Stimulated activated naive CD8-positive, alpha-beta T cell treated with anti-CD3 and anti-CD28 coated beads, Interleukin-15, Interleukin-2, amounts not matched to agents 100 U/mL and 50 U/mL, for 24 hours (primary cell): ENCODE data around the gene HBZ.
"Not testable (repeated sequence)": the region's sequence is repeated elsewhere in the genome, so short reads cannot be mapped to it uniquely, and the experiment has no call there.

Experiments
- ATAC-seq: fragments of 150-1000 bp; cut with Tn5 transposase; one replicate; pipeline ENCODE4 v1.10.0; 2021
- DNase-seq: peaks from one replicate; pipeline ENCODE4 v3.0.0; 2021

Gene HBZ

DNA sequence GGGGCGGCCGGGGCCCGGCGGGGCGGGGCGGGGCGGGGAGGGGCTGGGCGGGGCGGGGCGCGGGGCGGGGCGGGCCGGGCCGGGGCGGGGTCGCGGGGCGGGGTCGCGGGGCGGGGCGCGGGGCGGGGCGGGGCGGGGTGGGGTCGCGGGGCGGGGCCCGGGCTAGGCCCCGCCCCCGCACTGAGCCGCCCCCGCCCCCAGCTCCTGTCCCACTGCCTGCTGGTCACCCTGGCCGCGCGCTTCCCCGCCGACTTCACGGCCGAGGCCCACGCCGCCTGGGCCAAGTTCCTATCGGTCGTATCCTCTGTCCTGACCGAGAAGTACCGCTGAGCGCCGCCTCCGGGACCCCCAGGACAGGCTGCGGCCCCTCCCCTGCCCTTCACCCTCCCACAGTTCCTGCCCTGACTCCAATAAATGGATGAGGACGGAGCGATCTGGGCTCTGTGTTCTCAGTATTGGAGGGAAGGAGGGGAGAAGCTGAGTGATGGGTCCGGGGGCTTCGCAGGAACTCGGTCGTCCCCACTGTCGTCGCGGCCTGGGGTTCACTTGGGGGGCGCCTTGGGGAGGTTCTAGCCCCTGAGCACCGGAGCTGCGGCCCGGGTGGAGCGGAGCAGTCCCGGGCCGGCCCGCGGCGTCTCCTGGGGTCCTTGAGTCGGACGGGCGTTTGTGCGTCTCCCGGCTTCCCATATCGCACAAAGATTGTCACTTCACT, 12.5 kb downstream of the HBZ start:
- DNase-seq (no peak), ATAC-seq (no peak)

DNA sequence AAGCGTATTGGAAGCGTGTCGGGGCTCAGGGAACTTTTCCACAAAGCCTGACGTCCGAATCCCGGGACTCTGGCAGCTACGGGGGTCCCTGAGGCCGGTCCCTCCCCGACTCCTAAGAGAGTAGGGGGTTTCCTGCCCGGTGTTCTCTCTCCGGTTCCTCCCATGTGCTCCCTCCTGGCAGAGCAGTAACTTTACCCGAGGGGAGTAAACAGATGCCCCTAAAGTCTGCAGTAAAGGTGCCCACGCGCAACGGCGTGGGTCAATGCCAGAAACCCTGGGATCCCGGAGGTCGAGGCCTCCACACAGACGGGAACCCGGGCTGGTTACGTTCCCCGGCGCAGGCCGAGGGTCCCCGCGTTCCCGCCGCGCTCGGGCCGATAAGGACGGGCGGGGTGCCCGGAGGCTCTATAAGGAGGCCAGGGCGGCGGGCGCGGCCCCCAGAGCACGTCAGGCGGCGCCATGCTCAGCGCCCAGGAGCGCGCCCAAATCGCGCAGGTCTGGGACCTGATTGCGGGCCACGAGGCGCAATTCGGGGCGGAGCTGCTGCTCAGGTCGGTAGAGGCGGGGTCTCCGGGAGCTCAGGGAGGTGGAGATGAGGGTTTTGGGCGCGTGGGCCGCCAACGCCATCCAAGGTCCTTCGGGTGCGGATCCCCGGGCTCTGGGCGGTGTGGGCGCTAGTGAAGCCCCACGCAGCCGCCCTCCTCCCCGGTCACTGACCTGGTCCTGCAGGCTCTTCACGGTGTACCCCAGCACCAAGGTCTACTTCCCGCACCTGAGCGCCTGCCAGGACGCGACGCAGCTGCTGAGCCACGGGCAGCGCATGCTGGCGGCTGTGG, 13.3 kb downstream of the HBZ start, which contains the start of gene HBM:
HBM (plus strand) TSS at position 440 of the 836 bp plus-strand sequence; CDS start at position 460, 20 bp downstream.
- DNase-seq (no peak), ATAC-seq (peak; percentile 14)

DNA sequence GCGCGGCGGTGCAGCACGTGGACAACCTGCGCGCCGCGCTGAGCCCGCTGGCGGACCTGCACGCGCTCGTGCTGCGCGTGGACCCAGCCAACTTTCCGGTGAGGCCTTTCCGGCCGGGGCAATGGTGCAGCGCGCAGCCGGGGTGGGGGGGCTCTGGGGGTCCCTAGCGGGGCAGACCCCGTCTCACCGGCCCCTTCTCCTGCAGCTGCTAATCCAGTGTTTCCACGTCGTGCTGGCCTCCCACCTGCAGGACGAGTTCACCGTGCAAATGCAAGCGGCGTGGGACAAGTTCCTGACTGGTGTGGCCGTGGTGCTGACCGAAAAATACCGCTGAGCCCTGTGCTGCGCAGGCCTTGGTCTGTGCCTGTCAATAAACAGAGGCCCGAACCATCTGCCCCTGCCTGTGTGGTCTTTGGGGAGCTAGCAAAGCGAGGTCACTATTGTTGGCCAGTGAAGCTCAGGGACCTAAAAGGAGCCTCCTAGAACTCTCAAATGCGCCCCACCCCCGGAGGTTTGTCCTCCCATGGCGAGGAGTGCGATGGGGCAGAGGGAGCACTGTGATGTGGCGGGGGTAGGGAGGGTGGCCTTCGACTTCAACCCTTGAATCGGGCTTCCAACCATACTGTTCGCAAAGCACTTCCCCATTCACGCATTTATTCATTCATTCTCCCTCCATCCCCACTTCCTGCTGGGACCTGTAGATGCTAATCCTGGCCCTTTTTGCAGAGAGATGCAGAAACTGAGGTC, 14.1 kb downstream of the HBZ start:
- DNase-seq: no peak
- ATAC-seq: no peak

DNA sequence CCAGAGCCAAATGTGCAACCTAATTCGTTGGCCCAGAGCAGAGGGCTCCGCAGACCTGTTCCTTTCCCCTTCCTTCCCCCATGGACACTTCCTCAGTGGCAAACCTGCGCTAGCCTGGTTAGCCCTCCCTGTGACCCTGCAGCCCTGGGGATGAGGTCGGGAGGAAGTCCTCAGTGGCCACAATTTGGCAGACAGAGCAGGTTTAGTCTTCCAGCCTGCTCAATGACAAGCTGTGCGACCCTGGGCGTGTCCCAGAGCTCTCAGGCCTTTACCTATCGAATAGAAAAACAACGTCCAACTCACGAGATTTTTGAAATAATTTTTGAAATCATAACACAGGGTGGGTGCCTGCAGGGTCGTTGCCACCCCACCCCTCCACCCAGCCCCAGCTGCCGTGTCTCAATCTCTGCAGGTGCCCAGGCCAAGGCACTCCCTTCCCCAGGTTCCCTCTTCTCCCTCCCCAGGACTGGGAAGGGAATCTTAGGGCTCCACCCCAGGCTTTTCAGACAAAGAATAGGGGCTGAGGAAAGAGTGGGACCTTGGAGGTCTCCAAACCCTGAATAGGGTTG, 14.8 kb downstream of the HBZ start:
- DNase-seq (no peak), ATAC-seq (no peak)

- DNase-seq: no peak
- no peak for ATAC-seq
These were observed 16.0 kb downstream of the HBZ start for GRCh38 chr16:168424-168823.

DNA sequence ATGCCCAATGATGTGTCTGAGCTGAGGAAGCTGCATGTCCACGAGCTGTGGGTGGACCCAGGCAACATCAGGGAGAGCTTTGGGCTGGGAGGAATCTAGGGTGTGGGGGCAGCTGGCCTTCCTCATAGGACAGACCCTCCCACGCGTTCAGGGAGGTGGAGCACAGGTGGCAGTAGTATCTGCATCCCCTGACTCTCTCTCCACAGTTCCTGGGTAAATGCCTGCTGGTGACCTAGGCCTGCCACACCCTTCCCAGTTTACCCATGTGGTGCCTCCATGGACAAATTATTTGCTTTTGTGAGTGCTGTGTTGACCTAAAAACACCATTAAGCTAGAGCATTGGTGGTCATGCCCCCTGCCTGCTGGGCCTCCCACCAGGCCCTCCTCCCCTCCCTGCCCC, 16.6 kb downstream of the HBZ start:
- no peak for ATAC-seq
- DNase-seq: no peak

- not testable (repeated sequence) for ATAC-seq, DNase-seq
These were observed 17.7 kb downstream of the HBZ start for GRCh38 chr16:170088-170507.

DNA sequence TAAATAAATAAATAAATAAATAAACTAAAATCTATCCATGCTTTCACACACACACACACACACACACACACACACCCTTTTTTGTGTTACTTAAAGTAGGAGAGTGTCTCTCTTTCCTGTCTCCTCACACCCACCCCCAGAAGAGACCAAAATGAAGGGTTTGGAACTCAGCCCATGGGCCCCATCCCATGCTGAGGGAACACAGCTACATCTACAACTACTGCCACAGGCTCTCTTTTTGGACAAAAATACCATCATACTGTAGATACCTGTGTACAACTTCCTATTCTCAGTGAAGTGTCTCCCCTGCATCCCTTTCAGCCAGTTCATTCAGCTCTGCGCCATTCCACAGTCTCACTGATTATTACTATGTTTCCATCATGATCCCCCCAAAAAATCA, 18.3 kb downstream of the HBZ start:
- DNase-seq: no peak
- ATAC-seq: no peak

DNA sequence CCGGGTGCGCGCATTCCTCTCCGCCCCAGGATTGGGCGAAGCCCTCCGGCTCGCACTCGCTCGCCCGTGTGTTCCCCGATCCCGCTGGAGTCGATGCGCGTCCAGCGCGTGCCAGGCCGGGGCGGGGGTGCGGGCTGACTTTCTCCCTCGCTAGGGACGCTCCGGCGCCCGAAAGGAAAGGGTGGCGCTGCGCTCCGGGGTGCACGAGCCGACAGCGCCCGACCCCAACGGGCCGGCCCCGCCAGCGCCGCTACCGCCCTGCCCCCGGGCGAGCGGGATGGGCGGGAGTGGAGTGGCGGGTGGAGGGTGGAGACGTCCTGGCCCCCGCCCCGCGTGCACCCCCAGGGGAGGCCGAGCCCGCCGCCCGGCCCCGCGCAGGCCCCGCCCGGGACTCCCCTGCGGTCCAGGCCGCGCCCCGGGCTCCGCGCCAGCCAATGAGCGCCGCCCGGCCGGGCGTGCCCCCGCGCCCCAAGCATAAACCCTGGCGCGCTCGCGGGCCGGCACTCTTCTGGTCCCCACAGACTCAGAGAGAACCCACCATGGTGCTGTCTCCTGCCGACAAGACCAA, 20.0 kb downstream of the HBZ start, which contains the start of gene HBA2:
HBA2 (plus strand) TSS at position 503 of the 568 bp plus-strand sequence; CDS start at position 540, 37 bp downstream.
- DNase-seq, ATAC-seq: not testable (repeated sequence)

- ATAC-seq, DNase-seq: not testable (repeated sequence)
These were observed 20.9 kb downstream of the HBZ start for GRCh38 chr16:173211-173854.

GRCh38 chr16:173928-174769, 21.7 kb downstream of the HBZ start:
- DNase-seq, ATAC-seq: not testable (repeated sequence)

GRCh38 chr16:175011-175949, 22.8 kb downstream of the HBZ start:
- no peak for ATAC-seq
- no peak for DNase-seq

DNA sequence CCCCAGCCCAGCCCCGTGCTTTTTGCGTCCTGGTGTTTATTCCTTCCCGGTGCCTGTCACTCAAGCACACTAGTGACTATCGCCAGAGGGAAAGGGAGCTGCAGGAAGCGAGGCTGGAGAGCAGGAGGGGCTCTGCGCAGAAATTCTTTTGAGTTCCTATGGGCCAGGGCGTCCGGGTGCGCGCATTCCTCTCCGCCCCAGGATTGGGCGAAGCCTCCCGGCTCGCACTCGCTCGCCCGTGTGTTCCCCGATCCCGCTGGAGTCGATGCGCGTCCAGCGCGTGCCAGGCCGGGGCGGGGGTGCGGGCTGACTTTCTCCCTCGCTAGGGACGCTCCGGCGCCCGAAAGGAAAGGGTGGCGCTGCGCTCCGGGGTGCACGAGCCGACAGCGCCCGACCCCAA, 23.6 kb downstream of the HBZ start:
- ATAC-seq, DNase-seq: not testable (repeated sequence)

GRCh38 chr16:176477-177382, 24.3 kb downstream of the HBZ start, which contains the start of gene HBA1:
Gene HBA1, plus strand, starts transcription at chr16:176680. Its CDS starts 37 bp downstream, at chr16:176717.
- DNase-seq: not testable (repeated sequence)

DNA sequence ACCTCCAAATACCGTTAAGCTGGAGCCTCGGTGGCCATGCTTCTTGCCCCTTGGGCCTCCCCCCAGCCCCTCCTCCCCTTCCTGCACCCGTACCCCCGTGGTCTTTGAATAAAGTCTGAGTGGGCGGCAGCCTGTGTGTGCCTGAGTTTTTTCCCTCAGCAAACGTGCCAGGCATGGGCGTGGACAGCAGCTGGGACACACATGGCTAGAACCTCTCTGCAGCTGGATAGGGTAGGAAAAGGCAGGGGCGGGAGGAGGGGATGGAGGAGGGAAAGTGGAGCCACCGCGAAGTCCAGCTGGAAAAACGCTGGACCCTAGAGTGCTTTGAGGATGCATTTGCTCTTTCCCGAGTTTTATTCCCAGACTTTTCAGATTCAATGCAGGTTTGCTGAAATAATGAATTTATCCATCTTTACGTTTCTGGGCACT, 25.0 kb downstream of the HBZ start:
- ATAC-seq: no peak
- no peak for DNase-seq

More at GRCh38 chr16:176477-177382, 24.3 kb downstream of the HBZ start, which contains the start of gene HBA1:
- not testable (repeated sequence) for ATAC-seq

GRCh38 chr16:177981-178667, 25.7 kb downstream of the HBZ start:
- no peak for ATAC-seq
- DNase-seq: no peak

- ATAC-seq: no peak
- no peak for DNase-seq
These were observed 26.2 kb downstream of the HBZ start for GRCh38 chr16:178668-179015.
